Measurements from ENCODE around the gene EIF1B.

Gene EIF1B

DNA sequence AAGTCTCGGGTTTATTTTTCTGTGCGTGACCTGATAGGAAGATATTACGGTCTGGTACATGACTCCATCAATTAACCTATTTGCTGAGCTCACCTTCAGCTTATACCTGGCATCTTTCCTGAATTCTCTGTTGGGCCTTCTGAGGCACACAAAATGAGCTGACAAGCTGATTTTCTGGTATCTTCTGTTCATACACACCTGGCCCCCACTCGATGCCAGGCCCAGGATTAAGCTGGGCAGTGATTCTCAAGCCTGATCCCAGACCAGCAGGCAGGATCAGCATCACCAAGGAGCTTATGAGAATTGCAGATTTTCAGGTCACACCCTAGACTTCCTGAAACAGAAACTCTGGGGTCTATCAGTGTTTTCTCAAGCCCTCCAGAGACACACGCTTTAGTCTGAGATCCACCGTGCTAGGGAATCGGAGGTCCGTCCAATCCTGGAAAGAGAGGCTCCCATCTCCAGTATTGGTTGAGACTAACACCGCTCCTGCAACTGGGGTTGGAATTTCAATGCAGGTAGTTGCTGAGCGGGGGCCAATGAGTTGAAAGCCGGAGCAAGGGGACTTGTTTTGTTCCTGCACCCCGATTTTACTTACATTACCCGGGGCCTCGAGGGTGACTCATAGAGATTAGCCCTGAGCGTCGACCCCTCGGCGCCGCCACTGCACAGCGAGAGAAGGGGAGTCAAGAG lies 636 bp upstream of the EIF1B start:
- DNase-seq (ENCODE audit: low spot score), result no peak

DNA sequence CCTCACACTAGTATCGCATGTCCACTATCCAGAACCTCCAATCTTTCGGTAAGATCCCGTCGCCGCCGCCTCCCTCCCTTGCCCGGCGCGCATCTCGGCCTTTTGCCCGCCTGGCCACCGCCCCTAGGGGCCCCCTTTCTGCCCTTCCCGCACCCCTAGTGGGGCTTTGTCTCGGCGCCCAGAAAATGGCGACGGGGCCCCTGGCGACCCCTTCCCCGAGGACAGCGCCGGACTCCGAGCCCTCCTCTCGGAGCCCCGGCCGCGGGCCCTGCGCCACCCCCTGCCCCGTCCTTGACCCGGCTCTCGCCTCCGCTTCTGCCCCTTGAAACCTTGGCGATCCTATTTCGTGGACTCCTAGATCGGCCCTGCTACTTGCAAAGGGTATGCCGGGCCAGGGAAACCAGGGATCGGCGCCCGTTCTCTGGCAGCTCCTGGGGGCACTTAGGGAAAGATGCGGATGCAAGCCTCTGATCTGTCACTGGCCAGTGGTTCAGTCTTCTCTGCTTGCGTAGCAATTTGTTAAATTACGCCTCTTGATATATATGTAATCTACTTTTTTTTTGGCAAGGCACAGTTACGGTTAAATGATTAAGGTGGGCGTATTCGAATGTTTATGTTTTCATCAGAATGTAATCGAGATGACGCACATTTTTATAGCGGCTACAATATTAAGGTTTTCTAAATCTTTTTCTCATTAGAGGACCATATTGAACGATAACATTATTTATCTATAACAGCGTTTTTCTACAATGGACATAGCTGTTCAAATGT lies 603 bp downstream of the EIF1B start:
- peak; percentile 46 for DNase-seq (ENCODE audit: low spot score)

DNA sequence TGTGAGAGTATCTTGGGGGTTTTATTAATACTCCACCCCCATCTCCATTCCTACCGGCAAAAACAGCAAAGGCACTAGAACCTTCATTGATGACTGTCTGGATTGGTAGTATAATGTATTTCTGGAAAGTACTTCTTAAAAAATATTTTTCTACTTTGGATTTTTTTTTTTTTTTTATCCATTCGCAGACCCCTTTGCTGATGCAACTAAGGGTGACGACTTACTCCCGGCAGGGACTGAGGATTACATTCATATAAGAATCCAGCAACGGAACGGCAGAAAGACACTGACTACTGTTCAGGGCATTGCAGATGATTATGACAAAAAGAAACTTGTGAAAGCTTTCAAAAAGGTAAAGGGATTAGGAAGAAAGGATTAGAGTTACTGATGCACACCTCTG lies 1.2 kb downstream of the EIF1B start:
- DNase-seq (ENCODE audit: low spot score), result no peak

DNA sequence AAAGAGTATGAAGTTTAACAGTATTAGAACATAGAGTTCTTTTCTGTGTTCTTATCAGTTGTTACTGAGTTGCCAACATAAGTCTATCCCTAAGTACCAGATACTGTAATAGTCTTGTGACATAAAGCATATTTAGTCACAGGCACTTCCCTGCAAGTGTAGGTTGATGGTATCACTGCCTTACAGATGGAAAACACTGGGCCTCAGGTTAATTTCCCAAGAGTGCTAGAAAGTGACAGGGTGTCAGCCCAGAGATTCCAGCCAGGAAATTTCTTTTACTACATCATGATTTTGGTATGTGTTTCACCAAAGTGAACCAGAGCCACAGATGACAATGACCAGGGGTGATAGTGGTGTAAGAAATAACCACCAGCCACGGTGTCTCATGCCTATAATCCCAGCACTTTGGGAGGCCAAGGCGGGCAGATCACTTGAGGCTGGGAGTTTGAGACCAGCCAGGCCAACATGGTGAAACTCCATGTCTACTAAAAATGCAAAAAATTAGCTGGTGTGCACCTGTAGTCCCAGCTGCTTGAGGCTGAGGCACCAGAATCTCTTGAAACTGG lies 3.2 kb downstream of the EIF1B start:
- DNase-seq (ENCODE audit: low spot score), result no peak

DNA sequence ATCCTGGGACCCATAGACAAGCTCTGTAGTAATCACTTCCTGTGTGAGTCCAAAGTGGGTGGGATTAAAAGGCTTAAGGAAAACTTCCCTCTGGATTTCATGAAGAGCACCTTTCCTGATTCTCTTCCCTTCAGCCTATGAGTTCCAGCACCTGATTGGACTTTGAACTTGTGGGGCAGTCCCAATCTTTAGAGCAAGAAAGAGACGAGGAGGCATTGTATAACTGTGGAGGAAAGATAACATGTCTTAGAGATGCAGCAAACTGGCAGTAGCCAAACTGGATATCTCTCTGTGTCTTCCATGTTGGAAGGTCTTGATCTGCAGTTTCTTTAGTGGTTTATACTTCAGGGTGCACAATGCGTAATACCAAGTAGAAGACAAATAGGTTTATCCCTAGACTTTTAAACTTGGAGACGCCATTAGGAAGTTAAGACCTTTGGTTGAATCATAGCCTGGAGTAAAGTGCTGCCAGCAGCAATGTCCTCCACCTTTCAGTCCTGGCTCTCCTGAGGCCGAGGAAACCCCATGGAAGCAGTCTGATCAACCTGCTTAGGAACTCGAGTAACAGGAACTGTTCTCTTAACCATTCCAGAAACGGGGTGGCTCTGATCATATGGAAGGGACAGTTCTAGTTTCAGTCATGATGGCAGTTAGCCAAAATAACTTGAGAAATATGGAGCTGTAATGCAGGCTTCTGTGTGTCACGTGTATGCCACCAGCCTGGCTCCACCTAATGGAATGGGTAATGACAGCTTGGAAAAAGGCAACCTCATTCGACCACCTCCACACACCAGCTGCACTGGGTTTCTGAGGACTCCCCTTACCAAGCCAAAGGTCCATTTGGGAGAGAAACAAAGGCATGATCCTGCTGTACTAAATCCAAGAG lies 4.7 kb downstream of the EIF1B start:
- peak; percentile 11 for DNase-seq (ENCODE audit: low spot score)

DNA sequence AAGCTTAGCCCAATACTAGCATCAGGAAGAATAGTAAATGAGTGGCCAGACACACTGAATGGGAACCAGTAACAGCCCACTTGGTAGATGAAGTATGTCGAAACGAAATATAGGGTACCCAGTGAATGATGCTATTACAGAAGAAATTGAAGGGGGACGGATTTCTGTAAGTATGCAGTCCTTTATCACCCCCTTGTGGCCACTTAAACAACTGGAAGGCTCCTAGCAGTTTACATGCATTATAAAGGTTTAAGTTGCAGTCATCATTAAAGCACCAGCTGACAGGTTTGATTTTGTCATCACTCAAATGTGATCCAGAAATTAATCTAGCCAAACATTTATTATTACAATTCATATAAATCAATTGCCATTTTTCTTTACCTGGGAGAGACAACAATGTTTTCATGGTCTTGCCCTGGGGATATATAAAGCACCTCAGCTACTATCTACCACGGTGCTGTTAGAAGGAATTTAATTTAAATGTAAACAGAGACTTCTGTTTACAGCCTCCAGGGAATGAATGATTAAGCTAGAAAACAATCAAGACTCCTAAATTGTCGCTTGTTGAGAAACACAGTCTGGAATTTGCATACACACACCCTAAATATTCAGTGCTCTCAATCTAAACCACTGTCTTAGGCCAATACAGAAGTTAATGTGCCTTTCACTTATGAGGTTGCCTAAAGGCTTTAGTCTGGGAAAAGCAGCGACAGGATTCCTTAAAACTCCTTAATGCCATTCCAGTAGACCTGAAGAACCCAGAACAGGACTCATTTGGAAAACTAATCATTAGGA lies 7.8 kb downstream of the EIF1B start:
- DNase-seq (ENCODE audit: low spot score), result peak; percentile 86

- DNase-seq (ENCODE audit: low spot score), result no peak
Observed at GRCh38 chr3:40321818-40322217, 12.3 kb downstream of the EIF1B start.

DNA sequence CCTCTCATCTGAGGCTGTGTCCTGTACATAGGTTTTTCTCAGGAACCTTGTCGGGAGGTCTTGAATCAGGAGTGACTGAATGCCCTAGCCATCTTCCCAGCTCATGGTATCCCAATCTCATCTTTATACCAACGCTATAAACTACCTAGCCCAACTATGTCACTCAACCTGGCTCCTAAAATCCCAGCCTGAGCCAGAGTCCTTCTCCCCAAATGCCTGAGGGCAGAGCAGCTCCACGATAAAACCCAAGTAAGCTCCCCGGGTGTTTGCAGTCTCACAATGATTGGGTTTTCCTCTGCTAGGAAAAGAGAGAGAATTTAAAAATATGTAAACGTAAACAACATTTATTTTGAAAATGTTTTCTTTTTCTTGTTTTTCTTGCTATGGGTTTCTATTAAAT lies 14.4 kb downstream of the EIF1B start:
- no peak for DNase-seq (ENCODE audit: low spot score)

DNA sequence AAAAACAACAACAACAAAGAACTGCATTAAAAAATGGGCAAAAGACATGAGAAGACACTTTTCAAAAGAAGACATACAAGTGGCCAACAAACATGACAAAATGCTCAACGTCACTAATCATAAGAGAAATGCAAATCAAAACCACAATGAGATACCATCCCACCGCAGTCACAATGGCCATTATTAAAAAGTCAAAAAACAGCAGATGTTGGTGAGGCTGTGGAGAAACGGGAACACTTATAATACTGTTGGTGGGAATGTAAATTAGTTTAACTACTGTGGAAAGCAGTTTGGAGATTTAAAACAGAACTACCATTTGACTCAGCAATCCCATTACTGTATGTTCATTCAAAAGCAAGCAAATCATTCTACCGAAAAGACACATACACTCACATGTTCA lies 15.1 kb downstream of the EIF1B start:
- no peak for DNase-seq (ENCODE audit: low spot score)

- DNase-seq (ENCODE audit: low spot score), result no peak
Observed at GRCh38 chr3:40325465-40325864, 16.0 kb downstream of the EIF1B start.

- DNase-seq (ENCODE audit: low spot score), result no peak
Observed at GRCh38 chr3:40328374-40328773, 18.9 kb downstream of the EIF1B start.

DNA sequence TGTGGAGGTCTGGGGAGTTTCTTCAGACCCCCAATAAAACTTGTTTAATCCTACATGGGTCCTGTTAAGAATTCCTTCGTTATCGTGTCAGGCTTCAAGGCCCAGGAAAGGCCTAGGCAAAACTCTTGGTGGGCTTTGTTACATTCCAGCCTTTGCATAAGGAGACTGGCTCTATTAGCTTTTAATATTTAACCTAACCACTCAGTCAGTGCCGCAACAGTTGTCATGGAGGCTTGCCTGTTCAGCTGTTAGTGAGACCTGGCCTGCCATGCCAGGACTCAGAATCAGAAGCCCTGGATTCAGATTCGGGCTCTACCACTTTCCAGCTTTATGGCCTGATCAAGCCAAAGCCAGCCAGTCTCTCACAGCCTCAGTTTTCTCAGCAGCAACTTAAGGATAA lies 19.6 kb downstream of the EIF1B start:
- DNase-seq (ENCODE audit: low spot score), result no peak

GRCh38 chr3:40332684-40333083 lies 23.2 kb downstream of the EIF1B start:
- DNase-seq (ENCODE audit: low spot score), result no peak

GRCh38 chr3:40333416-40333815 lies 23.9 kb downstream of the EIF1B start:
- no peak for DNase-seq (ENCODE audit: low spot score)

DNA sequence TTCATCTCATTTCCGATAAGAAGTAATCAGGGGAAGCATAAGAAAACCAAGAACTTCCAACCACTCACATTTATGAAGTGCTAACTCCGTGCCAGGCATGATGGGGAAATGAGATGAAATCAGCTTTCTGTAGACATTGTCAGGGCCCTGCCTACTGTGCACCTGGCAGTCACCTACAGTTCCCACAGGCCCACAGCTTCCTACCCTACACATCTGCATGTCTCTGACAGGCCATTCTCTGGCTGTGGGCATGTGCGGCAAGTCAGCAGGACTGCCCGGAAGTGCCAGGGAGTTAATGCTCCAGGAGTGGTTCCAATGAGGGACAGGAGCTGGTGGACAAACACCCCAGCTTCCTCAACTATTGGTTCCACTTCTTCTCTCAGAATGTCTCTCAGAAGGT lies 24.3 kb downstream of the EIF1B start:
- no peak for DNase-seq (ENCODE audit: low spot score)

- DNase-seq (ENCODE audit: low spot score), result no peak
Observed at GRCh38 chr3:40336101-40336500, 26.6 kb downstream of the EIF1B start.

GRCh38 chr3:40336511-40337135 lies 27.1 kb downstream of the EIF1B start:
- DNase-seq (ENCODE audit: low spot score), result no peak

GRCh38 chr3:40337136-40338108 lies 27.9 kb downstream of the EIF1B start:
- DNase-seq (ENCODE audit: low spot score), result no peak

DNA sequence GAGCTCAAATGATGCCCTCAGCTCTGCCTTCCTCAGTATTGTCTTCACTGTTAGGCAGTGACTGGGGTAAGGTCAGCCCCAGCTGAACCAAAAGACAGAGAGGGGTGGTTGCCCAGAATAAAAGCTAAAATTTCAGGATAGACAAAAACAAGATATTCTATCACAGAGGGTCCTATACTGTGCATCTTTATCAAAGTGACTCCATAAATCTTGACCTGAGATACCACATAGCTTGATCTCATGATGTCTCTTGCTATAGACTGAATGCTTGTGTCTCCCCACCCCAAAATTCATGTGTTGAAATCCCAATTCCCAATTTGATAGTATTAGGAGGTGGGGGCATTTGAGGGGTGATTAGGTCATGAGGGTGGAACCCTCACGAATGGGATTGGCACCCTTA lies 30.4 kb downstream of the EIF1B start:
- DNase-seq (ENCODE audit: low spot score), result no peak
